NCI-H2029 (cell line): ENCODE measurements around the gene ZBTB7C.

Source experiments
- DNase-seq: peaks from one replicate; lab custom pipeline; 2025; lab: John Stamatoyannopoulos, UW

Gene ZBTB7C

DNA sequence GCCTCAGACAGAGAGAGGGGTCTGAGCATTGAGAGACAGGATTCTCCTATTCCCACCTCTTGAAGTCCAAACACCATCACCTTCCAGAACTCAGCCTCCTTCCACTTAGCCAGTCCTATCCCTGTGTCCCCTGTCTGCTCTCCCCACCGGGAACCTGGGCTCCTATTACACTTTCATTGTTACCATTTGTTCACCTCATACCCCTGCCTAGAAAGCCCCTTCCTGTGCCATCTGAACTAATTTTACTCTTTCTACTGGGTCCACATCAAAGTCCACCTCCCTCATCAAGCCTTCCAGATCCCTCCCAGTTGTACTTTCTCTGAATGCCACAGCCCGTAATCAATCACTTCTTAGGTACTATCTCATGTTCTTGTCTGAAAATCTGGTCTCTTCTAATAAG, 220.6 kb downstream of the ZBTB7C start:
- no peak for DNase-seq

GRCh38 chr18:48186861-48187260, 222.3 kb downstream of the ZBTB7C start:
- DNase-seq, result no peak

- no peak for DNase-seq
Observed at GRCh38 chr18:48186131-48186766, 222.9 kb downstream of the ZBTB7C start.

DNA sequence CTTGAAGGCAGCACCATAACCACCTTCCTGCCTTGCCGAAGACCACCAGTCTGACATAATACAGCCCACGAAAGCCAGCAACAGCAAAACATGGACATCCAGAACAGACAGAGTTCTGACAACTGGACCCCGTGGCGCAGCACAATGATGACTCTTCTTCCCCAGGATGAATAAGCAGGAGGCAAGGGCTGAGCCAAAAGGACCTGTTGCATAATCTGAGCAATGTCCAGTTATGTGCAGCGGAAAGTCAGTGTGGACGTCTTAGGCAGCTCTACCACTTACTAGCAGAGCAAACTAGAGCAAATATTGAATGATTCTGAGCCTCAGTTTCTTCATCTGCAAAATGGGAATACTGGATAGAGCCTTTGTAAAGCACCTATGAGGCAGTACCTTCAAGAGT, 225.1 kb downstream of the ZBTB7C start:
- no peak for DNase-seq

DNA sequence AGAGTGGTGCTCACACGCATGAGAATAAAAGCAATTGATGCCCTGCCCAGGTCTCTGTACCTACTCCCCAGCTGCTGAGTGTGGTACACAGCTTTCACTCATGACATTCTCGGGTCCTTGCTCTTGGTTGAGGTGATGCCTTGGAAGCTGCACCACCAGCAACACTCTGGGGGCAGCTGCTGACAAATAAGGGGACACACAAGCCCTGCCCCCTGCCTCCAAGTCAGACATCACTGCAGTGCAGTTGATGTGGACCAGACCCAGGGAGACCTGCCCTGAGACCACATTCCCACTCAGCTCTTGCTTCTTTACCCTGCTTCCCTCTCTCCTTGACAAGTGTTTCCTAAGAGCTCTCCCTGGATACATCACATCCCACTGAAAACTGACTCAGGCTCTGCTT, 225.6 kb downstream of the ZBTB7C start:
- no peak for DNase-seq

DNA sequence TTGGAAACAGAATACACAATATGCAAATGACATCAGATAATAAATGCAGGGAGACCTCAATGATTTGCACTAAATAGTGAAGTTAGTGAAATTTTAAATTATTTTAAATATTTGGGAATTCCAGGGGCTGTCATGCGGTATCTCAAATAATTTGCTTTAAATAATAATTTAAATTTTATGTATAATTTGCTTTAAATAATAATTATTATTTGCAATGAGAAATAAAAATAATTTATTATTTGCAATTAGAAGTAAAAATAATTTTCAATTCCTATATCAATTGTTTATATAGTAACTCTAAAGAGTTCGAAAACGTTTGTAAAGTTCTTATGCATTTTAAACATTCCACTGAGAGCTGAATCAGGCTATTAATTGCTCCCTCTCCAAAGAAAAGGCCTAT, 226.4 kb downstream of the ZBTB7C start:
- DNase-seq, result no peak

DNA sequence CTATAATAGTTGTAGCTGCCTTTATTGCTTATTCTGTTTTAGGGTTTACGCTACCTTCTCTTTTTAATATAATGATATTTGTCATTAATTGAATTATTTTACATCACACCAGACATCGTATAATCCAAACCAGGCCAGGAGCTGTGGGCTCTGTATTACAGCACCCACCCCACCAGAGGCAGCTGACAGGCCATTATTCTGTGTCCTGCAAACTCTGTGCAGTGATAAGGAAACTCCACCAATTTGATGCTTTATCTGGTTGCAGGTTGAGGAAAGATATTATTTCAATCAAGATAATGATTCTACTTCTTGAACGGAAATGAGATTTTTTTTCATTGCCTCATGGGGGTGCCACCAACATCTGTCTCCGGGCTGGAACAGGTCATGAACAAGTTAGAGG, 227.3 kb downstream of the ZBTB7C start:
- no peak for DNase-seq

- no peak for DNase-seq
Observed at GRCh38 chr18:48181087-48181823, 227.9 kb downstream of the ZBTB7C start.

DNA sequence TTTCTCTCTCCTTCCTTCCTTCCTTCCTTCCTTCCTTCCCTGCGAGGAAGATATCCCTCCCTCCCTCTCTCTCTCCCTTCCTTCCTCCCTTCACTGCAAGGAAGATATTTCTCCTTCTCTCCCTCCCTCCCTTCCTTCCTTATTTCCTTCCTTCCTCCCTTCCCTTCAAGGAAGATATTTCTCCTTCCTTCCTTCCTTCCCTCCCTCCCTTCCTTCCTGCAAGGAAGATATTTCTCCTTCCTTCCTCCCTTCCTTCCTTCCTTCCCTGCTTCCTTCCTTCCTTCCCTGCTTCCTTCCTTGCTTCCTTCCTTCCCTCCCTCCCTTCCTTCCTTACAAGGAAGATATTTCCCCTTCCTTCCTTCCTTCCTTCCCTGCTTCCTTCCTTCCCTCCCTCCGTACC, 229.5 kb downstream of the ZBTB7C start:
- no peak for DNase-seq

- DNase-seq, result no peak
Observed at GRCh38 chr18:48179001-48179400, 230.2 kb downstream of the ZBTB7C start.

DNA sequence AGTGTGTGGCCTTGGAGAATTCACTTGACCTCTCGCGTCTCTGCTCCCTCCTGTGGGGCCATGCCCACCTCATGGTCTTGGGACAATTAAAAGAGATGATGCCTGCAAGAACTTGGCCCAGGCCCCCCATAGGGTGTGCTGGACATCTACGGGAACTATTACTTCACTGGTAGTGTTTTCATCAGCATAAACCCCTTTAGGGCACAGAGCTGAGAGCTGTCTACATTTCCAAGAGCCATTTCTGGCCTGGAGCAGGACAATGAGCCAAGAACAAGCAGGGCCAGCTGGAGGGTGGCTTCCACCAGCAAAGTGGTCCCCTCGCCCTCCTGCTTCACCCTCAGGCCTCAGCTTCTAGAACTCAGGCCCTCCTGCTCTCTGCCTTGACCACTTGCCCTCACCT, 232.3 kb downstream of the ZBTB7C start:
- no peak for DNase-seq

DNA sequence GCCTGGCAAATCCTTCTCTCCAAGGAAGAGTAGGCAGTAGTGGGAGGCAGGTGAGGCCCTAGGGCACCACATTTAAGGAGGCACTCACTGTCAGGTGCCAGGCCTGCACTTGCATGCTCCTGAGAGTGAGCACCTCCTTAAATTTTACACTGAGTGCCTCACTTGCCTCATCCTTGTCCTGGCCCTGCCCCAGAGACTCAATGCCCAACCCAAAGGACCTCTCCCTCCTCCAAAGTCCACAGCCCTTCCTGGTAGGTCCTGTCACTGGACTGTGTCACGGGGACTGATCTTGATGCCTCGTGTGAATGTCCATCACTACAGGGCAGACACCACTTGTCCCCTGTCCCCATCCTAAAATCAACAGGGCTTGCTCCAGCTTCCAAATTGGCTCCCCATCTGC, 235.6 kb downstream of the ZBTB7C start:
- DNase-seq, result no peak

DNA sequence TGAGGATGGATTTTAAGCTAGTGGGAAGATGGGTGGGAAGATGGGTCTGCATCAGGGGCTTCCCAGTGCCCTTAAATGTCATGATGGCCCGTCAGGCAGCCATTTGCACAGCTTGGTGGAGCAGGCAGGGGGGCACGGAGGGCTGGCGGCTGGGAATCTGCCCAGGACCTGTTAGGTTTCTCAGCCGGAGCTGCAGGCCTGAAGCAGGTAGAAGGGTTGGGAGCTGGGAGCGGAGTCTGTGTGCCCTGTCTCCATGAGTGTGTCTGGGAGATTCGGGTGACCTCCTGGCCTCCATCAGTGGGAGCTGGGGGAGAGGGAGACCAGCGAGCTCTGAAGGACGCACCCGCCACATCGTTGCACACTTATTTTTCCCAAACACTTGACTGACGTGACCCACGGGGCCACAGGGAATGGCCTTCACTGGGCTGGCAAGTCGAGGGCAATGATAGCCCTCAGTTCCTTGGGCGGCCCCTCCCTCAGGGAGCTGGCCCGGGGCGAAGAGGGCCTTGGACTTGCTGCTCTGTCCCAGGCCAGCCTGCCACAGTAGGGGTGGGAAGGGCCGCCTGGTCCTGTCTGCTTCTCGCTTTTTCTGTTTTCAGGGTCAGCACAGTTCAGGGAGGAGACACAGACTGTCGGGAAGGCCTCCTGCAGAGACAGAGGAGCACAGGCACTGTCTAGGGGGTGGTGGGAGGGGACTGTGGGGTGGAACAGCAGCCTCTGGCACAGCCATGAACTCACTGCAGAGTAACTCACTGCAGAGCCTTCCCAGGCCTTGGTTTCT, 236.8 kb downstream of the ZBTB7C start:
- DNase-seq, result no peak

DNA sequence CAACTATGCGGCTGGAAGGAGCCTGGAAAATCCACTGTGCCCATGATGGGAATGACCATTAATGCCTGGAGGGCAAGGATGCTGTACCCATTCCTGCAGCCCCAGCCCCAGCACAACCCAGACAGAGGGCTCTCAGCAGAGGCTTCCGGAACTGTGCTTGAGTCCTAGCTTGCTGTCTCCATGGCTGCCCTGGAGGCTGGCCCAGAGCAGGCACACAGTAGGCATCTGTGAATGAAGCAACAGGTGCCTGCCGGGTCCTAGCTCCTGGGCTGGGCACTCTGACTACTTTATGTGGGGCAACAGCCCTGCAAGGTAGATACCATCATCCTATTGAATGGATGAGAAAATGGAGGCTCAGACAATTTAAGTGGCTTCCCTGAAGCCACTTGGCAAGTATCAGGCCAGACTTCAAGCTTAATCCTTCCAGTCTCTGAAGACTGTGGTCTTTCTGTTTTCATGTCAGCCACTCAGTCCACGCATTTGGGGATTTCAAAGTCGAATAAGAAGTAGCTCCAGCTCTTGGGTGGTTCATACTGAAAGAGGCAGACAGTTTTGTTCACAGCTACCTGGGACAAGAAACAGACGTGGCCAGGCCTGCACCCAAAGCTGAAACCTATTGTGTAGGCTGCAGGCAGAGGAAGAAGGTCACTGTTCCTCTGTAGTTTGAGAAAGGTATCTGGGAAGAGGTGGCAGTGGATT, 237.5 kb downstream of the ZBTB7C start:
- DNase-seq, result no peak

DNA sequence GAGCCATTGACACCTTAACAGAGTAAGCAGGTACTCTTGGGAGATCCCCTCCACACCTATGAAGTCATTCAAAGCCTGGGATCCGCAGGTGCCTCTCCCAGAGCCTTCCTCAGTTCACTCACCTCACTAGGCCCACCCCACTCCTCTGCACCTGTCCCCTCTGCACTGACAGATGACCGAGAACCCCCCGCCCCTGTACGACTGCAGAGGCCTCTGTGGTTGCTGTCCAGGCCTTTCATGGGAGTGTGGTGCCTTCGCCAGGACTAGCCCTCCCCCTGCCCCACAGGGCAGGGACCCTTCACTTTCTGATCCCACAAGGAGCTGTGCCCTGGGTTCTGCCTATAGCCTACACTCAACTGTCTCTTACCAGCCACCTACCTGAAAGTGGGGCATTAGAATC, 238.5 kb downstream of the ZBTB7C start:
- no peak for DNase-seq

DNA sequence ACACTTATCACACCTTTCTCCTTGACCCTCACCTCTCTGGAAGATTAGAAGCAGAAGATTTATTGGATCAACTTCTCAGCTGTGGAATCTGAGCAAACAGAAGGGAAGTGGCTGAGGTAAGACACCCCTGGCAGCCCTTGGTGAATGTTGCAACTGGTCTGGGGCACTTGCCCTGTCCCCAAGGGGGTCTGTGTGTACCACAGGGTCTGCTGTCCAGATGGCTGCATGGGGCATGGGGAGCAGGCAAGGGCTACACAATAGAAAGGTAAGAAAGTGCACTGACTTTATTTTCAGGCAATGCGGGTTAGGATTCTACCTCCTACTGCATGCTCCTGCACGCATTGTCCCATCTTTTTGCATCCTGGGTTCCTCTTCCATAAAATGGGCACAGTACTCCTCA, 240.3 kb downstream of the ZBTB7C start:
- DNase-seq, result no peak

DNA sequence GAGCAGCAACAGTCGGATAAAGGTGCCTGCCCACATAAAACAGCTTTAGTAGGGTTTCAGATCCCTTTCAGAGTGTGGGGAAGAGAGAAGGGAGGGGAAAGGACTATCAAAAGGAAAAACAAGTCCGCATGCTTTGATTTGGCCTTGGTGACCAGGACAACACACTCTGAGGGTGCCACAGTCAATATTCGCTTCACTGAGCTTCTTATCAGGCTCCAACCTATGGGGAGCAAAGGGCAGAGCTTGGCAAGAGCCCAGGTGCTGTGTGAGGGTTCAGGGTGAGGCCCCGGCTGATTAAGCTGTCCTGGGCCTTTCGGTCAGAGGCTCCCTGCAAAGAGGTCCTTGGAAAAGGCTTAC, 241.3 kb downstream of the ZBTB7C start:
- no peak for DNase-seq

- DNase-seq, result no peak
Observed at GRCh38 chr18:48166336-48166875, 242.8 kb downstream of the ZBTB7C start.

- no peak for DNase-seq
Observed at GRCh38 chr18:48165111-48165866, 243.9 kb downstream of the ZBTB7C start.

DNA sequence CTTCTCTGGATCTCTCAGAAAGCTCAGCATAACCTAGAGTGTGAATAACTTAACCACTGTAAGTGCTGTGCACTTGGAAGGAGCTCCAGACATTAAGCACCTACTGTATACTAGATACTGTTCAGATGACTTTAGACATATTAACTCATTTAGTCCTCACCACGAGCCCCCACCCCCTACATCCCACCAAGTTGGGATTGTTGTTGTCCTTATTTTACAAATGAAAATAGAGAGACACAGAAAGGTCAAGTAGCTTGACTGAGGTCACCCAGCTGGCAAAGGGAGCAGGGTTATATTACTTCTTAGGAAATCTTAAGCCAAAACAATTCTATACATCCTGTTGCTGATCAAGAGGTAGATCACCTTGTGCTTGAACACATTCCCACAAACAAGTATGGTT, 244.5 kb downstream of the ZBTB7C start:
- no peak for DNase-seq

DNA sequence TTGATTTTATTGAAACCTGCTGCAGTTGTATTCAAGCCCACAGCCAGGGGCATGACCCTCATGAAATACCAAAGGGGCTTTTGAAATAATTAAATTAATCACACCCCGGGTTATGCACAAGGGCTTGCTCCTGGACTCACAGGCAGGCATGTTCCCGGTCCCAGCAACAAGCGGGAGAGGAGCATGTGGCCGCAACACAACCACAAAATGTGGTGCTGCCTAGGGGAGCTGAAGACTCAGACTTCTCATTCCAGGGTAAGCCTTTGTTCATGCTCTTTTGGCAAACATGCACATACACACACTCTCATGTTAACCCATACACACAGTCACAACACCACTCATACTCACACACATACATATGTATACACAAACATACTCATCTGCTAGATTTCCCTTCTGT, 245.1 kb downstream of the ZBTB7C start:
- DNase-seq, result no peak

DNA sequence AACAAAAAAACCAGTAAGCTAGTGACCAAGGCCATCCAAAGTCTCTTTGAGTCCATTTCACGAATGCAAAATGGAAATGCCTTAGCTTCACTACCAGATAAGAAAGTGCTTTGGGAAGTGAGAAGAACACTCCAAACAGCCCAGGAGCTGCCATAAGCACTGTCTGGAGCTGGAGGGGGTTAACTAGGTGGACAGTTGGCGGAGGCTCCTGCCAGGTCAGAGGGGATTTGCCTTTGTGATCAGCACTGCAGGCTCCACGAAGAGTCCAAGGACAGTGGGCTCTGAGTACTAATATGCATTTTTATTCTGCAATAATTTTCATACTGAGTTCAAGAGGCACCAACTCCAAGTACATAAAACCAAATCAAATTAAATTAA, 245.5 kb downstream of the ZBTB7C start:
- no peak for DNase-seq
